CD8-positive, alpha-beta memory T cell (primary cell): ENCODE measurements around the gene SPATA31D4. TPM values are rescaled to one million over a fixed set of nuclear protein-coding genes. Genes with fewer than 3 reads are reported as not detected.

Experiments used
- polyA plus RNA-seq: library from polyadenylated mRNA; unstranded; fragments of 300-500 nt; fragmentation: Illumina TruSeq; gene quantifications from one replicate; pipeline ENCODE4 v1.2.3, GENCODE V29; 2021
- total RNA-seq, 2 experiments: library from RNA; stranded (reverse); gene quantifications; one replicate each; pipeline ENCODE4 v1.2.3, GENCODE V29; 2021

The SPATA31D4 gene
- total and polyA plus RNA-seq, 3 experiments from 2014 or later = not detected

Other genes with a start within 250 kb of the SPATA31D4 start
- gene TLE1, start 238.9 kb upstream of the SPATA31D4 start, total RNA-seq = under 1 TPM; 0.13 to 0.33 TPM
- 25.1 TPM for gene TLE1, start 238.9 kb upstream of the SPATA31D4 start, polyA plus RNA-seq
- gene SPATA31D3, start 15.1 kb downstream of the SPATA31D4 start, total RNA-seq = not detected
- not detected for gene SPATA31D3, start 15.1 kb downstream of the SPATA31D4 start, polyA plus RNA-seq
- not detected for gene SPATA31D1, start 60.3 kb downstream of the SPATA31D4 start, total RNA-seq
- gene SPATA31D1, start 60.3 kb downstream of the SPATA31D4 start, polyA plus RNA-seq = not detected